ENCODE results near the gene RNF212.
A peak's percentile ranks its signal among the peaks of the same experiment; 100 is the strongest.

Gene RNF212

GRCh38 chr4:1055721-1056590 is 57.4 kb downstream of the RNF212 start:
- TF ChIP-seq EP300 (IDR thresholded peaks at IDR 0.05; ENCODE audit: borderline replicate concordance): no peak
- TF ChIP-seq USF1 (IDR thresholded peaks at IDR 0.05): no peak
- no peak for TF ChIP-seq TEAD4 (IDR thresholded peaks at IDR 0.05)
- no peak for TF ChIP-seq TCF12 (IDR thresholded peaks at IDR 0.05; ENCODE audit: low read depth)
- TF ChIP-seq NFIC (IDR thresholded peaks at IDR 0.05): no peak
- TF ChIP-seq YY1 (IDR thresholded peaks at IDR 0.05; ENCODE audit: low read depth): no peak
- TF ChIP-seq MAX (IDR thresholded peaks at IDR 0.05): no peak
- TF ChIP-seq REST (IDR thresholded peaks at IDR 0.05; ENCODE audit: low read depth): no peak
- TF ChIP-seq CEBPB (IDR thresholded peaks at IDR 0.05): no peak

GRCh38 chr4:1053080-1053661 is 60.2 kb downstream of the RNF212 start:
- TF ChIP-seq CEBPB (IDR thresholded peaks at IDR 0.05): no peak
- peak; percentile 51 for TF ChIP-seq MAX (IDR thresholded peaks at IDR 0.05)

- TF ChIP-seq USF1 (IDR thresholded peaks at IDR 0.05) (no peak), CREB1 (IDR thresholded peaks at IDR 0.05; ENCODE audit: low read depth) (no peak), ZBTB7A (IDR thresholded peaks at IDR 0.05; ENCODE audit: low read depth) (no peak), CEBPB (IDR thresholded peaks at IDR 0.05) (no peak), TEAD4 (IDR thresholded peaks at IDR 0.05) (no peak), FOXM1 (IDR thresholded peaks at IDR 0.05; ENCODE audit: borderline replicate concordance, low read depth) (no peak), RAD21 (IDR thresholded peaks at IDR 0.05; ENCODE audit: low read depth) (no peak), YY1 (IDR thresholded peaks at IDR 0.05; ENCODE audit: low read depth) (no peak), TCF12 (IDR thresholded peaks at IDR 0.05; ENCODE audit: low read depth) (no peak), TAF1 (IDR thresholded peaks at IDR 0.05; ENCODE audit: low read depth) (no peak), REST (IDR thresholded peaks at IDR 0.05; ENCODE audit: low read depth) (no peak), NFIC (IDR thresholded peaks at IDR 0.05) (no peak), MAX (IDR thresholded peaks at IDR 0.05) (no peak), EGR1 (IDR thresholded peaks at IDR 0.05) (no peak), EP300 (IDR thresholded peaks at IDR 0.05; ENCODE audit: borderline replicate concordance) (no peak)
Observed at GRCh38 chr4:1052231-1052671, 61.1 kb downstream of the RNF212 start.

GRCh38 chr4:1051472-1051871 is 61.9 kb downstream of the RNF212 start:
- TF ChIP-seq TAF1 (IDR thresholded peaks at IDR 0.05; ENCODE audit: low read depth): no peak
- TF ChIP-seq RAD21 (IDR thresholded peaks at IDR 0.05; ENCODE audit: low read depth): no peak
- no peak for TF ChIP-seq EGR1 (IDR thresholded peaks at IDR 0.05)
- no peak for TF ChIP-seq NFIC (IDR thresholded peaks at IDR 0.05)
- no peak for TF ChIP-seq USF1 (IDR thresholded peaks at IDR 0.05)
- no peak for TF ChIP-seq TEAD4 (IDR thresholded peaks at IDR 0.05)
- TF ChIP-seq ZBTB7A (IDR thresholded peaks at IDR 0.05; ENCODE audit: low read depth): no peak
- no peak for TF ChIP-seq FOXM1 (IDR thresholded peaks at IDR 0.05; ENCODE audit: borderline replicate concordance, low read depth)

- TF ChIP-seq ZBTB7A (IDR thresholded peaks at IDR 0.05; ENCODE audit: low read depth) (no peak), REST (IDR thresholded peaks at IDR 0.05; ENCODE audit: low read depth) (no peak), NFIC (IDR thresholded peaks at IDR 0.05) (no peak), CEBPB (IDR thresholded peaks at IDR 0.05) (no peak), FOXM1 (IDR thresholded peaks at IDR 0.05; ENCODE audit: borderline replicate concordance, low read depth) (no peak), EGR1 (IDR thresholded peaks at IDR 0.05) (no peak), RAD21 (IDR thresholded peaks at IDR 0.05; ENCODE audit: low read depth) (no peak), TAF1 (IDR thresholded peaks at IDR 0.05; ENCODE audit: low read depth) (no peak), MAX (IDR thresholded peaks at IDR 0.05) (no peak), TEAD4 (IDR thresholded peaks at IDR 0.05) (no peak), YY1 (IDR thresholded peaks at IDR 0.05; ENCODE audit: low read depth) (no peak), USF1 (IDR thresholded peaks at IDR 0.05) (no peak), CREB1 (IDR thresholded peaks at IDR 0.05; ENCODE audit: low read depth) (no peak), EP300 (IDR thresholded peaks at IDR 0.05; ENCODE audit: borderline replicate concordance) (no peak), TCF12 (IDR thresholded peaks at IDR 0.05; ENCODE audit: low read depth) (no peak)
Observed at GRCh38 chr4:1050486-1051213, 62.7 kb downstream of the RNF212 start.

Data from Ishikawa (cell line).